ENCODE data around the gene DHRS1.

DNA sequence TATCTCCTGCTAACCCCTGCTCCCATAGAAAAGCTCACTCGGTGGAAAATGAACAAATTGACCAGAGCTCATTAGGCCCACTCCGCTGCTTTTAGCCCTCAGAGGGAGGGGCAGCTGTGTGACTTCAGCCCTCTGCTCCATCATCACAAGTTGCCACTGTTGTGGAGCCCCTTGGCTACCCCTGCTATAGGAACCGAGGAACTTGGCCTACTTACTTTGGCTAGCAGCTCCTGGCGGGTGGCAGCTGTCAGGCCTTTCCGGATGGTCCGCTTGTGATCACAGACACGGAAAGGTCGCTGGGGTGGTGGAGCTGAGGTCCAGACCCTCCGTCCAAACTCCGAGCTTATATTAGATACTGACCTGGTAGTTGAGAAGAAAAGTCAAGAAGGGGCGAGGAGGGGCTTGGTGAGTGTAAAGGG lies 7.6 kb upstream of the DHRS1 start:
- TF ChIP-seq, protein P1, sequence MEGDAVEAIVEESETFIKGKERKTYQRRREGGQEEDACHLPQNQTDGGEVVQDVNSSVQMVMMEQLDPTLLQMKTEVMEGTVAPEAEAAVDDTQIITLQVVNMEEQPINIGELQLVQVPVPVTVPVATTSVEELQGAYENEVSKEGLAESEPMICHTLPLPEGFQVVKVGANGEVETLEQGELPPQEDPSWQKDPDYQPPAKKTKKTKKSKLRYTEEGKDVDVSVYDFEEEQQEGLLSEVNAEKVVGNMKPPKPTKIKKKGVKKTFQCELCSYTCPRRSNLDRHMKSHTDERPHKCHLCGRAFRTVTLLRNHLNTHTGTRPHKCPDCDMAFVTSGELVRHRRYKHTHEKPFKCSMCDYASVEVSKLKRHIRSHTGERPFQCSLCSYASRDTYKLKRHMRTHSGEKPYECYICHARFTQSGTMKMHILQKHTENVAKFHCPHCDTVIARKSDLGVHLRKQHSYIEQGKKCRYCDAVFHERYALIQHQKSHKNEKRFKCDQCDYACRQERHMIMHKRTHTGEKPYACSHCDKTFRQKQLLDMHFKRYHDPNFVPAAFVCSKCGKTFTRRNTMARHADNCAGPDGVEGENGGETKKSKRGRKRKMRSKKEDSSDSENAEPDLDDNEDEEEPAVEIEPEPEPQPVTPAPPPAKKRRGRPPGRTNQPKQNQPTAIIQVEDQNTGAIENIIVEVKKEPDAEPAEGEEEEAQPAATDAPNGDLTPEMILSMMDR (conservative IDR thresholded peaks at IDR 0.05; ENCODE audit: low read depth, low read length) = no peak
- TF ChIP-seq RAD21 (IDR thresholded peaks at IDR 0.05; ENCODE audit: low read length) = no peak
